H9 (cell line): ENCODE results near the gene REC114. TPM values are rescaled to one million over a fixed set of nuclear protein-coding genes. Genes with fewer than 3 reads are reported as not detected.

Source experiments
- DNase-seq: peaks from one replicate; pipeline ENCODE4 v3.0.0-alpha.2; 2017
- H2AFZ ChIP-seq: one replicate; pipeline ENCODE4 v1.6.1; 2013; ENCODE audit warnings: mild to moderate bottlenecking, low read length, control low read depth, moderate library complexity
- H2AK5ac ChIP-seq: 2 replicates; pipeline ENCODE4 v1.6.1; 2013; ENCODE audit warnings: low read length, control low read depth, mixed read lengths; ENCODE audit not compliant: insufficient read length
- H2BK120ac ChIP-seq: one replicate; pipeline ENCODE4 v1.6.1; 2013; ENCODE audit warnings: low read depth, mild to moderate bottlenecking, low read length, control low read depth, inconsistent platforms; ENCODE audit not compliant: poor library complexity, severe bottlenecking
- H2BK12ac ChIP-seq: 2 replicates; pipeline ENCODE4 v1.6.1; 2013; ENCODE audit warnings: low read length, control low read depth, mixed read lengths, low read depth; ENCODE audit not compliant: insufficient read length
- H2BK15ac ChIP-seq: 2 replicates; pipeline ENCODE4 v1.6.1; 2013; ENCODE audit warnings: low read depth, low read length, control low read depth
- H2BK20ac ChIP-seq: one replicate; pipeline ENCODE4 v1.6.1; 2013; ENCODE audit warnings: low read depth, mild to moderate bottlenecking, low read length, control low read depth, inconsistent platforms; ENCODE audit not compliant: poor library complexity, severe bottlenecking
- H2BK5ac ChIP-seq: 2 replicates; pipeline ENCODE4 v1.6.1; 2013; ENCODE audit warnings: low read length, control low read depth, mixed read lengths; ENCODE audit not compliant: insufficient read length
- H3K14ac ChIP-seq: 2 replicates; pipeline ENCODE4 v1.6.1; 2013; ENCODE audit warnings: low read length, control low read depth; ENCODE audit not compliant: insufficient read depth
- H3K18ac ChIP-seq: 2 replicates; pipeline ENCODE4 v1.6.1; 2013; ENCODE audit warnings: low read depth, mild to moderate bottlenecking, mixed read lengths, low read length, control low read depth; ENCODE audit not compliant: insufficient read length
- H3K23ac ChIP-seq: 2 replicates; pipeline ENCODE4 v1.6.1; 2013; ENCODE audit warnings: low read length, control low read depth, mixed read lengths, low read depth; ENCODE audit not compliant: insufficient read length
- H3K23me2 ChIP-seq: 2 replicates; pipeline ENCODE4 v1.6.1; 2013; ENCODE audit warnings: low read depth, mild to moderate bottlenecking, mixed read lengths, low read length, control low read depth; ENCODE audit not compliant: insufficient read length, poor library complexity, severe bottlenecking
- H3K27ac ChIP-seq: 2 replicates; pipeline ENCODE4 v1.5.1; 2013; ENCODE audit warnings: low read length, control low read depth, mixed read lengths, low read depth; ENCODE audit not compliant: insufficient read length
- H3K27me3 ChIP-seq: 2 replicates; pipeline ENCODE4 v1.6.1; 2013; ENCODE audit warnings: low read length, control low read depth, inconsistent platforms; ENCODE audit not compliant: insufficient read depth
- H3K4ac ChIP-seq: 2 replicates; pipeline ENCODE4 v1.6.1; 2013; ENCODE audit warnings: low read depth, mild to moderate bottlenecking, control low read depth, inconsistent platforms, low read length, moderate library complexity
- H3K4me1 ChIP-seq: 2 replicates; pipeline ENCODE4 v1.6.1; 2013; ENCODE audit warnings: low read length, control low read depth, inconsistent platforms; ENCODE audit not compliant: insufficient read depth
- H3K4me2 ChIP-seq: 2 replicates; pipeline ENCODE4 v1.6.1; 2013; ENCODE audit warnings: low read length, control low read depth, mixed read lengths; ENCODE audit not compliant: insufficient read length, insufficient read depth
- H3K56ac ChIP-seq: 2 replicates; pipeline ENCODE4 v1.6.1; 2013; ENCODE audit warnings: low read depth, mild to moderate bottlenecking, mixed read lengths, low read length, control low read depth; ENCODE audit not compliant: insufficient read length
- H3K79me1 ChIP-seq: 2 replicates; pipeline ENCODE4 v1.6.1; 2013; ENCODE audit warnings: low read depth, mild to moderate bottlenecking, moderate library complexity, low read length, control low read depth, inconsistent platforms; ENCODE audit not compliant: insufficient read depth, poor library complexity, severe bottlenecking
- H3K79me2 ChIP-seq: 2 replicates; pipeline ENCODE4 v1.6.1; 2013; ENCODE audit warnings: low read length, control low read depth, inconsistent platforms; ENCODE audit not compliant: insufficient read depth
- H3K9ac ChIP-seq: 2 replicates; pipeline ENCODE4 v1.6.1; 2013; ENCODE audit warnings: low read length, control low read depth, mixed read lengths; ENCODE audit not compliant: insufficient read length; ENCODE audit errors: extremely low read depth
- H3K9me3 ChIP-seq: one replicate; pipeline ENCODE4 v1.6.1; 2013; ENCODE audit warnings: low read depth, low read length, inconsistent platforms; ENCODE audit not compliant: control insufficient read depth
- H3T11ph ChIP-seq: one replicate; pipeline ENCODE4 v1.6.1; 2013; ENCODE audit warnings: mild to moderate bottlenecking, low read length, control low read depth, inconsistent platforms
- H4K20me1 ChIP-seq: one replicate; pipeline ENCODE4 v1.6.1; 2013; ENCODE audit not compliant: control insufficient read depth, insufficient read length, insufficient read depth
- H4K5ac ChIP-seq: 2 replicates; pipeline ENCODE4 v1.6.1; 2013; ENCODE audit warnings: low read depth, mild to moderate bottlenecking, mixed read lengths, low read length, control low read depth; ENCODE audit not compliant: insufficient read length
- H4K8ac ChIP-seq: replicated peaks from 2 replicates; pipeline ENCODE4 v1.6.1; 2013; ENCODE audit warnings: low read length, control low read depth, mixed read lengths, low read depth; ENCODE audit not compliant: insufficient read length
- H4K91ac ChIP-seq: 2 replicates; pipeline ENCODE4 v1.6.1; 2013; ENCODE audit warnings: low read depth, mild to moderate bottlenecking, moderate library complexity, mixed read lengths, low read length, control low read depth; ENCODE audit not compliant: insufficient read length
- H3K27ac Mint-ChIP-seq, 3 experiments: 2 replicates in 2 of 3; 3 replicates in 1 of 3; pipeline ENCODE4 v1.8.0; 2020 to 2021; ENCODE audit warnings: mixed read lengths in 3 of 3, mild to moderate bottlenecking in 1 of 3, moderate library complexity in 1 of 3
- H3K27me3 Mint-ChIP-seq: 2 replicates; pipeline ENCODE4 v1.8.0; 2021; ENCODE audit warnings: low read depth, mild to moderate bottlenecking, moderate library complexity, mixed read lengths
- H3K36me3 Mint-ChIP-seq, 3 experiments: 2 replicates in 2 of 3; 3 replicates in 1 of 3; pipeline ENCODE4 v1.8.0; 2020 to 2021; ENCODE audit warnings: low read depth in 3 of 3, mixed read lengths in 3 of 3; ENCODE audit not compliant: insufficient read depth in 1 of 3
- H3K4me1 Mint-ChIP-seq, 2 experiments: 2 replicates each; pipeline ENCODE4 v1.8.0; 2020; ENCODE audit warnings: mixed read lengths in 2 of 2
- H3K4me3 Mint-ChIP-seq, 2 experiments: 2 replicates in 1 of 2; 3 replicates in 1 of 2; pipeline ENCODE4 v1.8.0; 2020 to 2021; ENCODE audit warnings: mild to moderate bottlenecking in 2 of 2, mixed read lengths in 2 of 2, moderate library complexity in 1 of 2
- H3K9me3 Mint-ChIP-seq, 2 experiments: 2 replicates in 1 of 2; 3 replicates in 1 of 2; pipeline ENCODE4 v1.8.0; 2020; ENCODE audit warnings: mild to moderate bottlenecking in 2 of 2, mixed read lengths in 2 of 2, moderate library complexity in 1 of 2
- CTCF ChIP-seq: fragments of 200-600 bp; sonication (generic); conservative IDR thresholded peaks from 3 replicates; pipeline ENCODE4 v1.8.0; 2021; ENCODE audit warnings: antibody characterized with exemption, mild to moderate bottlenecking
- WGBS: extraction: QIAGEN DNeasy Blood & Tissue Kit; methylation state at CpG from one replicate; pipeline ENCODE4 v1.1.7; 2013; ENCODE audit warnings: missing lambda C conversion rate, low lambda C conversion rate, mixed read lengths; ENCODE audit not compliant: insufficient read length; ENCODE audit errors: extremely low coverage; 5-methylcytosine and 5-hydroxymethylcytosine counted together
- total RNA-seq: library from RNA; stranded (reverse); gene quantifications from 2 replicates; pipeline ENCODE4 v1.2.1, GENCODE V29; 2021

The REC114 gene
- total RNA-seq, 1 experiment from 2014 or later: not detected

GRCh38 chr15:73572296-73572695 is 129.3 kb downstream of the REC114 start:
- no peak overlapping the region for H3T11ph ChIP-seq
- H3K14ac ChIP-seq: no peak overlapping the region
- no peak overlapping the region for H3K56ac ChIP-seq
- Mint-ChIP-seq H3K27me3 (no peaks in the 10 kb centered on the region), H3K27ac (no peak overlapping the region), H3K36me3 (peaks cover 11 to 84% (median 55%) of the 10 kb centered on the region in 3 experiments; a peak in 6 of 7 replicates), H3K9me3 (no peaks in the 10 kb centered on the region), H3K4me3 (no peak overlapping the region), H3K4me1 (no peaks in the 10 kb centered on the region)
- H4K5ac ChIP-seq: no peak overlapping the region
- no peaks in the 10 kb centered on the region for H3K27me3 ChIP-seq
- no peak overlapping the region for H3K4me2 ChIP-seq
- no peak overlapping the region for H3K18ac ChIP-seq
- H2AFZ ChIP-seq: no peak overlapping the region
- no peaks in the 10 kb centered on the region; the same call in 1 of the 2 replicates for H3K79me2 ChIP-seq
- H2BK12ac ChIP-seq: no peak overlapping the region
- H2AK5ac ChIP-seq: no peak overlapping the region
- no peaks in the 10 kb centered on the region for H3K4me1 ChIP-seq
- H3K23ac ChIP-seq: no peak overlapping the region
- WGBS: no CpG with 5 or more reads among the region's 5 CpGs
- no peak overlapping the region for H4K91ac ChIP-seq
- DNase-seq: no peak
- H3K79me1 ChIP-seq: no peaks in the 10 kb centered on the region
- H2BK120ac ChIP-seq: no peak overlapping the region
- H2BK5ac ChIP-seq: no peak overlapping the region
- H3K9ac ChIP-seq: no peak overlapping the region
- H2BK20ac ChIP-seq: no peak overlapping the region
- no peaks in the 10 kb centered on the region for H3K9me3 ChIP-seq
- H4K8ac ChIP-seq: no peak overlapping the region
- H2BK15ac ChIP-seq: no peak overlapping the region
- H3K27ac ChIP-seq: no peak overlapping the region
- H4K20me1 ChIP-seq: no peaks in the 10 kb centered on the region
- TF ChIP-seq CTCF: no peak
- no peaks in the 10 kb centered on the region for H3K23me2 ChIP-seq
- no peak overlapping the region for H3K4ac ChIP-seq
